K562 (cell line): Measurements from ENCODE around the gene TLCD4. TPM values are rescaled to one million over a fixed set of nuclear protein-coding genes. Genes with fewer than 3 reads are reported as not detected.

Experiments
- ATAC-seq: fragments of 200-7000 bp; cut with Tn5 transposase; 3 replicates; pipeline ENCODE4 v1.9.1; 2020; ENCODE audit warnings: moderate library complexity
- BruUV-seq: library from RNA; stranded (reverse); fragments of 400-500 nt; replicated peaks from 2 replicates; lab custom pipeline; 2021; lab: Mats Ljungman, UMichigan
- CTCF ChIA-PET: fragments of 300-600 bp; formaldehyde crosslinking; extraction: SDS; loops from one replicate; lab custom pipeline; 2021; ENCODE audit warnings: low intra/inter-chr PET ratio; lab: Yijun Ruan, JAX
- POLR2A ChIA-PET: fragments of 300-600, 350-650 bp; sonication (Branson Sonifier 250); formaldehyde crosslinking; extraction: SDS; loops from one replicate; lab custom pipeline; 2021; ENCODE audit warnings: antibody characterized with exemption, inconsistent platforms; lab: Yijun Ruan, JAX
- DNase-seq, 4 experiments: peaks; one replicate each; pipeline versions ENCODE4 v3.0.0 to v3.0.0-alpha.2; 2011 to 2018; ENCODE audit warnings: low spot score in 3 of 4, mixed read lengths in 3 of 4; ENCODE audit errors: extremely low read depth in 1 of 4
- FAIRE-seq: peaks from 2 replicates; lab custom pipeline; 2011; peaks lifted over from hg19 to GRCh38; lab: Jason Lieb, UNC
- H2AFZ ChIP-seq: 2 replicates; pipeline ENCODE4 v1.6.0; 2011; ENCODE audit warnings: low read depth, low read length, control low read depth, inconsistent platforms
- H3K27ac ChIP-seq: fragments of 200-600 bp; 3 replicates; pipeline ENCODE4 v1.8.0; 2011; ENCODE audit warnings: low read depth, mild to moderate bottlenecking, control low read depth, inconsistent platforms, low read length, moderate library complexity, mixed read lengths; ENCODE audit errors: extremely low read depth
- H3K27me3 ChIP-seq, 2 experiments: fragments of 300-600 bp in 1 of 2; 2 replicates in 1 of 2; 3 replicates in 1 of 2; pipeline versions ENCODE4 v1.6.0 to v1.8.0; 2011; ENCODE audit warnings: inconsistent platforms in 2 of 2, low read length in 2 of 2, mild to moderate bottlenecking in 1 of 2, mixed read lengths in 1 of 2, moderate library complexity in 1 of 2; ENCODE audit not compliant: control insufficient read depth in 2 of 2, insufficient read depth in 2 of 2
- H3K36me3 ChIP-seq: fragments of 300-600 bp; 3 replicates; pipeline ENCODE4 v1.8.0; 2011; ENCODE audit warnings: mild to moderate bottlenecking, low read length, inconsistent platforms; ENCODE audit not compliant: control insufficient read depth, insufficient read depth
- H3K4me1 ChIP-seq, 2 experiments: fragments of 200-600 bp in 1 of 2; replicated peaks in 1 of 2; 2 replicates in 1 of 2; 3 replicates in 1 of 2; pipeline versions ENCODE4 v1.5.1 to v1.8.0; 2011; ENCODE audit warnings: inconsistent platforms in 2 of 2, low read length in 2 of 2, mild to moderate bottlenecking in 1 of 2, mixed read lengths in 1 of 2, moderate library complexity in 1 of 2; ENCODE audit not compliant: control insufficient read depth in 2 of 2, insufficient read depth in 2 of 2
- H3K4me2 ChIP-seq: 2 replicates; pipeline ENCODE4 v1.6.1; 2011; ENCODE audit warnings: low read length, control low read depth, inconsistent platforms, mixed read lengths; ENCODE audit not compliant: insufficient read depth
- H3K4me3 ChIP-seq: fragments of 200-600 bp; sonication (generic), shearing (Covaris generic); 2 replicates; pipeline ENCODE4 v1.5.1; 2016; ENCODE audit warnings: control low read depth, inconsistent platforms
- H3K79me2 ChIP-seq: fragments of 200-600 bp; 3 replicates; pipeline ENCODE4 v1.8.0; 2011; ENCODE audit warnings: low read length, inconsistent platforms; ENCODE audit not compliant: control insufficient read depth, insufficient read depth
- H3K9ac ChIP-seq, 2 experiments: 2 replicates each; pipeline versions ENCODE4 v1.6.0 to v1.6.1; 2011; ENCODE audit warnings: low read depth in 2 of 2, low read length in 2 of 2, control low read depth in 1 of 2, inconsistent platforms in 1 of 2, mild to moderate bottlenecking in 1 of 2, mixed read lengths in 1 of 2; ENCODE audit not compliant: insufficient read depth in 1 of 2
- H3K9me1 ChIP-seq: one replicate; pipeline ENCODE4 v1.6.0; 2011; ENCODE audit warnings: inconsistent platforms, mild to moderate bottlenecking, low read length, moderate library complexity; ENCODE audit not compliant: control insufficient read depth, insufficient read depth
- H3K9me3 ChIP-seq: replicated peaks from 2 replicates; pipeline ENCODE4 v1.5.1; 2011; ENCODE audit warnings: low read depth, low read length, inconsistent platforms; ENCODE audit not compliant: control insufficient read depth, insufficient read depth
- H4K20me1 ChIP-seq: replicated peaks from 2 replicates; pipeline ENCODE4 v1.6.1; 2011; ENCODE audit warnings: low read length, inconsistent platforms, mixed read lengths; ENCODE audit not compliant: control insufficient read depth, insufficient read depth
- BRCA1 ChIP-seq, 2 experiments: fragments of 450-650 bp in 1 of 2; sonication (generic) in 1 of 2; formaldehyde crosslinking in 1 of 2; IDR thresholded peaks; 2 replicates each; pipeline versions ENCODE4 v1.5.0 to v1.6.1; 2017 to 2020; ENCODE audit warnings: mild to moderate bottlenecking in 1 of 2, missing genetic modification reagents in 1 of 2
- CBX5 ChIP-seq: IDR thresholded peaks from 2 replicates; pipeline ENCODE4 v1.6.1; 2014; ENCODE audit warnings: low read depth, borderline replicate concordance
- CTBP1 ChIP-seq: fragments of 450-650 bp; IDR thresholded peaks from 2 replicates; pipeline ENCODE4 v1.6.1; 2016; ENCODE audit warnings: borderline replicate concordance
- DPF2 ChIP-seq: fragments of 450-650 bp; IDR thresholded peaks from 2 replicates; pipeline ENCODE4 v1.6.1; 2016
- ESRRA ChIP-seq: fragments of 450-650 bp; IDR thresholded peaks from 2 replicates; pipeline ENCODE4 v1.6.1; 2014; ENCODE audit warnings: low read depth, mild to moderate bottlenecking, moderate library complexity, borderline replicate concordance
- FOSL1 ChIP-seq: fragments of 200-800 bp; sonication (Bioruptor generic); conservative IDR thresholded peaks from 2 replicates; pipeline ENCODE4 v1.6.1; 2016; ENCODE audit warnings: missing genetic modification characterization, missing compliant biosample characterization
- FOXJ2 ChIP-seq: fragments of 200-800 bp; sonication (Bioruptor generic); IDR thresholded peaks from 2 replicates; pipeline ENCODE4 v1.6.1; 2016; ENCODE audit warnings: missing genetic modification characterization, missing compliant biosample characterization
- KDM1A ChIP-seq, 2 experiments: fragments of 450-650 bp; IDR thresholded peaks; 2 replicates each; pipeline ENCODE4 v1.6.1; 2016; ENCODE audit warnings: mild to moderate bottlenecking in 2 of 2
- MEIS2 ChIP-seq: fragments of 450-650 bp; IDR thresholded peaks from 2 replicates; pipeline ENCODE4 v1.6.1; 2014; ENCODE audit warnings: mild to moderate bottlenecking; ENCODE audit not compliant: partially characterized antibody
- MYNN ChIP-seq, 2 experiments: sonication (generic); formaldehyde crosslinking in 1 of 2; IDR thresholded peaks; 2 replicates each; pipeline versions ENCODE4 v1.5.0 to v1.6.1; 2016 to 2020; ENCODE audit warnings: antibody characterized with exemption in 1 of 2, missing genetic modification reagents in 1 of 2
- NCOR1 ChIP-seq: fragments of 450-650 bp; IDR thresholded peaks from 2 replicates; pipeline ENCODE4 v1.6.1; 2016; ENCODE audit warnings: mild to moderate bottlenecking, moderate library complexity
- NR2C1 ChIP-seq, 2 experiments: fragments of 450-650 bp; IDR thresholded peaks; 2 replicates each; pipeline ENCODE4 v1.6.1; 2017; ENCODE audit warnings: mild to moderate bottlenecking in 2 of 2, antibody characterized with exemption in 1 of 2, inconsistent platforms in 1 of 2, missing compliant biosample characterization in 1 of 2, missing genetic modification characterization in 1 of 2
- PRMT5 ChIP-seq: sonication (generic); formaldehyde crosslinking; IDR thresholded peaks from 2 replicates; pipeline ENCODE4 v1.5.0; 2020; ENCODE audit warnings: missing genetic modification reagents
- SMAD2 ChIP-seq: fragments of 150-350 bp; IDR thresholded peaks from 2 replicates; pipeline ENCODE4 v1.6.1; 2014; ENCODE audit warnings: low read depth, mild to moderate bottlenecking, low read length
- SMARCE1 ChIP-seq: fragments of 450-650 bp; IDR thresholded peaks from 2 replicates; pipeline ENCODE4 v1.7.1; 2016; ENCODE audit warnings: mild to moderate bottlenecking
- SP1 ChIP-seq: sonication (generic); formaldehyde crosslinking; IDR thresholded peaks from 2 replicates; pipeline ENCODE4 v1.8.1; 2022; ENCODE audit warnings: mild to moderate bottlenecking, missing genetic modification reagents
- THAP7 ChIP-seq: fragments of 250-450 bp; sonication (Bioruptor Pico); IDR thresholded peaks from 2 replicates; pipeline ENCODE4 v1.5.0; 2021
- ZNF165 ChIP-seq: fragments of 250-450 bp; sonication (Bioruptor Pico); IDR thresholded peaks from 2 replicates; pipeline ENCODE4 v1.4.0; 2020; ENCODE audit warnings: borderline replicate concordance
- WGBS: fragments of 100-300 bp; shearing (Covaris generic); methylation state at CpG from one replicate; pipeline ENCODE4 v1.1.6; 2016; ENCODE audit warnings: low coverage, mixed read lengths; ENCODE audit not compliant: insufficient coverage; ENCODE audit errors: missing lambda C conversion rate; 5-methylcytosine and 5-hydroxymethylcytosine counted together
- in situ Hi-C: fragments of 300-500 bp; cut with MboI; formaldehyde crosslinking; loops from 4 replicates; pipeline ENCODE4 v1.15.0; 2018; ENCODE audit warnings: inconsistent platforms, mixed read lengths
- intact Hi-C: fragments of 100-400 bp; cut with micrococcal nuclease; formaldehyde crosslinking; loops from 2 replicates; pipeline ENCODE4 v1.14.2; 2022
- polyA plus RNA-seq, 8 experiments: library from polyadenylated mRNA; depleted of rRNA in 4 of 8; stranded (reverse) in 5 of 8; unstranded in 3 of 8; fragments of >200 nt; fragmentation: Nextera tagmentation in 2 of 8; fragmentation: Illumina TruSeq in 1 of 8; extraction: Ambion mirVana in 2 of 8; extraction: Trizol in 1 of 8; gene quantifications; 2 replicates each; pipeline versions ENCODE4 v1.2.1 to v1.2.3, GENCODE V29; 2011 to 2014; ENCODE audit warnings: inconsistent platforms in 1 of 8, missing spikeins in 1 of 8
- total RNA-seq, 7 experiments: library from RNA; depleted of rRNA in 6 of 7; stranded (reverse); fragments of >200 nt in 6 of 7; fragmentation: Illumina TruSeq in 2 of 7; extraction: Trizol in 2 of 7; gene quantifications; 2 replicates each; pipeline versions ENCODE4 v1.2.1 to v1.2.3, GENCODE V29; 2011 to 2021; ENCODE audit warnings: low replicate concordance in 1 of 7
- TF ChIP-seq, protein P1 (sequence below): sonication (generic); formaldehyde crosslinking; IDR thresholded peaks from 2 replicates; pipeline ENCODE4 v1.9.0; 2022; ENCODE audit warnings: mild to moderate bottlenecking, missing genetic modification reagents
- TF ChIP-seq, protein P2 (sequence below): fragments of 450-650 bp; IDR thresholded peaks from 2 replicates; pipeline ENCODE4 v1.6.1; 2016; ENCODE audit warnings: antibody characterized with exemption

The TLCD4 gene
- total and polyA plus RNA-seq, 9 of the 15 experiments (the other 6 are each of a cell fraction or from before 2014, with no cell fraction given), result 3.5 to 19.8 (median 7.6) TPM

DNA sequence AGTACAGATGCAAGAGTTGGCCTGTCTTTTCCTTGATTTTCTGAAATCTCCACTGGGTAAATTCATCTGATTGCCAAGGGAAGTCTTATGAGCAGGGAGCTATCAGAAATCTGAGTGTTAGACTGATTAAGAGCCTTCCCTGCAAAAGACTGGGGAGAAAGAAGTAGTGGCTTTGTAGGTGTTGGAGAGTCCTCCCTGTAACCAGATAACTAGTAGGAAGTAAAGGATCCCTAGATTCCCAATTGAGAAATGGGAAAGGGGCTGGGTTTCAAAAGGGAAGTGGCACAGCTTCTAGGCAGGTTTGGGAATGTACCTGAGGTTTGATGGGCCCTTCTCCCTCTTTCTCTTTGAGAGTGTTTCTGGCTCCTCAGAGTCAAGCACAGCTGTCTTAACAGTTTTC is 2.1 kb downstream of the TLCD4 start (continued):
- TF ChIP-seq FOSL1 (tag) (no peak), DPF2 (no peak), FOXJ2 (tag) (no peak), MEIS2 (no peak), SMAD2 (no peak), ZNF165 (CRISPR knock-in tag) (no peak)
- TF ChIP-seq, protein P1, sequence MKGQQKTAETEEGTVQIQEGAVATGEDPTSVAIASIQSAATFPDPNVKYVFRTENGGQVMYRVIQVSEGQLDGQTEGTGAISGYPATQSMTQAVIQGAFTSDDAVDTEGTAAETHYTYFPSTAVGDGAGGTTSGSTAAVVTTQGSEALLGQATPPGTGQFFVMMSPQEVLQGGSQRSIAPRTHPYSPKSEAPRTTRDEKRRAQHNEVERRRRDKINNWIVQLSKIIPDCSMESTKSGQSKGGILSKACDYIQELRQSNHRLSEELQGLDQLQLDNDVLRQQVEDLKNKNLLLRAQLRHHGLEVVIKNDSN (CRISPR knock-in tag), result no peak

GRCh38 chr1:95122151-95122697 is 5.1 kb downstream of the TLCD4 start:
- WGBS, result 26% methylated on average over 8 of the region's 8 CpGs
- peak in 2 of 4 experiments; percentile 22 to 52 for DNase-seq
- no peak overlapping the region for H3K9ac ChIP-seq
- no peak overlapping the region for H2AFZ ChIP-seq
- CTCF ChIA-PET, result no interaction called here
- no peaks in the 10 kb centered on the region for H3K27me3 ChIP-seq
- peaks cover 14 to 34% of the 10 kb centered on the region in 2 experiments; a peak in 4 of 5 replicates for H3K4me1 ChIP-seq
- no peak overlapping the region for H3K27ac ChIP-seq
- in situ Hi-C loops, result no loop called here
- no TSS peak for BruUV-seq
- no peaks in the 10 kb centered on the region for H3K9me1 ChIP-seq
- H3K4me3 ChIP-seq, result no peak overlapping the region
- FAIRE-seq, result peak; percentile 60
- no peaks in the 10 kb centered on the region for H3K9me3 ChIP-seq
- POLR2A ChIA-PET, result interaction anchor here (1.2 kb wide), 1 partner anchor 19 kb away, joined by 3 read pairs; no protein-coding TSS in a partner anchor
- no peaks in the 10 kb centered on the region; the same call in 1 of the 2 replicates for H4K20me1 ChIP-seq
- peak; percentile 24 for ATAC-seq
- intact Hi-C loops, result no loop called here
- peaks cover 93% of the 10 kb centered on the region for H3K79me2 ChIP-seq
- peaks cover 7% of the 10 kb centered on the region; the same call in 2 of the 3 replicates for H3K36me3 ChIP-seq
- peak overlapping the region; percentile 11; the same call in 1 of the 2 replicates for H3K4me2 ChIP-seq
- TF ChIP-seq CTBP1 (peak; percentile 80; the same call in 1 of the 2 replicates), PRMT5 (CRISPR knock-in tag) (no peak), FOXJ2 (tag) (0 out of 2 replicates have a peak, but pooled peaks have one; percentile 62), NR2C1 (IDR thresholded peaks at IDR 0.05) (peak; percentile 44; the same call in 1 of the 2 replicates), NR2C1 (tag; IDR thresholded peaks at IDR 0.05) (peak; percentile 52; the same call in 1 of the 2 replicates), CBX5 (no peak), SMARCE1 (peak; percentile 68; the same call in 1 of the 2 replicates), BRCA1 (IDR thresholded peaks at IDR 0.05) (no peak), BRCA1 (CRISPR knock-in tag; IDR thresholded peaks at IDR 0.05) (no peak), THAP7 (no peak), NCOR1 (0 out of 2 replicates have a peak, but pooled peaks have one; percentile 44), SP1 (no peak), KDM1A (IDR thresholded peaks at IDR 0.05) (peak; percentile 55 to 63; a peak in 3 of 4 replicates), ESRRA (peak; percentile 58; the same call in 1 of the 2 replicates), MYNN (IDR thresholded peaks at IDR 0.05) (peak; percentile 98), MYNN (CRISPR knock-in tag; IDR thresholded peaks at IDR 0.05) (peak; percentile 84)
- TF ChIP-seq, protein P2, sequence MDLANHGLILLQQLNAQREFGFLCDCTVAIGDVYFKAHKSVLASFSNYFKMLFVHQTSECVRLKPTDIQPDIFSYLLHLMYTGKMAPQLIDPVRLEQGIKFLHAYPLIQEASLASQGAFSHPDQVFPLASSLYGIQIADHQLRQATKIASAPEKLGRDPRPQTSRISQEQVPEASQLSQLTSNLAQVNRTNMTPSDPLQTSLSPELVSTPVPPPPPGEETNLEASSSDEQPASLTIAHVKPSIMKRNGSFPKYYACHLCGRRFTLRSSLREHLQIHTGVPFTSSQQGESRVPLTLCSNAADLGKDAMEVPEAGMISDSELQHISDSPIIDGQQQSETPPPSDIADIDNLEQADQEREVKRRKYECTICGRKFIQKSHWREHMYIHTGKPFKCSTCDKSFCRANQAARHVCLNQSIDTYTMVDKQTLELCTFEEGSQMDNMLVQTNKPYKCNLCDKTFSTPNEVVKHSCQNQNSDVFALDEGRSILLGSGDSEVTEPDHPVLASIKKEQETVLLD, result 0 out of 2 replicates have a peak, but pooled peaks have one; percentile 25
